Naive thymus-derived CD4-positive, alpha-beta T cell (primary cell): ENCODE measurements around the gene FBXO7. TPM values are rescaled to one million over a fixed set of nuclear protein-coding genes. Genes with fewer than 3 reads are reported as not detected.
A peak's percentile ranks its signal among the peaks of the same experiment; 100 is the strongest.

Experiments used
- ATAC-seq: fragments of 150-1000 bp; cut with Tn5 transposase; 2 replicates; pipeline ENCODE4 v1.10.0; 2021; ENCODE audit warnings: mild to moderate bottlenecking, moderate library complexity
- CTCF ChIA-PET: fragments of 350-600 bp; sonication (Branson Sonifier 250); formaldehyde crosslinking; loops from one replicate; lab custom pipeline; 2021; ENCODE audit warnings: antibody characterized with exemption; lab: Charles Lee
- POLR2A ChIA-PET: fragments of 350-600 bp; sonication (Branson Sonifier 250); formaldehyde crosslinking; loops from one replicate; lab custom pipeline; 2021; ENCODE audit warnings: antibody characterized with exemption, inconsistent platforms; lab: Charles Lee
- DNase-seq, 9 donors: peaks; one replicate each; pipeline versions ENCODE4 v3.0.0 to v3.0.0-alpha.2; 2020 to 2022; ENCODE audit warnings: mixed read lengths in 1 of 9
- H3K27ac ChIP-seq: one replicate; pipeline ENCODE4 v1.7.0; 2013; ENCODE audit warnings: mild to moderate bottlenecking, low read depth, low read length, moderate library complexity
- H3K27me3 ChIP-seq, 2 donors: one replicate each; pipeline ENCODE4 v1.7.0; 2013; ENCODE audit warnings: low read length in 2 of 2, mild to moderate bottlenecking in 2 of 2, moderate library complexity in 2 of 2; ENCODE audit not compliant: control insufficient read depth in 2 of 2, insufficient read depth in 2 of 2
- H3K36me3 ChIP-seq, 3 experiments: 1 replicate in 2 of 3; 2 replicates in 1 of 3; pipeline ENCODE4 v1.7.0; 2013; ENCODE audit warnings: low read length in 3 of 3, mild to moderate bottlenecking in 3 of 3, moderate library complexity in 1 of 3; ENCODE audit not compliant: insufficient read depth in 3 of 3, control insufficient read depth in 2 of 3
- H3K4me1 ChIP-seq, 2 donors: one replicate each; pipeline ENCODE4 v1.7.0; 2013; ENCODE audit warnings: low read length in 2 of 2, mild to moderate bottlenecking in 2 of 2, moderate library complexity in 1 of 2; ENCODE audit not compliant: control insufficient read depth in 2 of 2, insufficient read depth in 2 of 2
- H3K4me3 ChIP-seq: 2 replicates; pipeline ENCODE4 v1.7.0; 2013; ENCODE audit warnings: mild to moderate bottlenecking, low read length
- H3K9me3 ChIP-seq, 3 experiments: 1 replicate in 2 of 3; 2 replicates in 1 of 3; pipeline ENCODE4 v1.7.0; 2013; ENCODE audit warnings: low read length in 3 of 3; ENCODE audit not compliant: control insufficient read depth in 2 of 3
- H3K27ac Mint-ChIP-seq, 9 donors: one replicate each; pipeline ENCODE4 v1.8.0; 2020 to 2022; ENCODE audit warnings: mixed read lengths in 9 of 9, mild to moderate bottlenecking in 8 of 9, moderate library complexity in 5 of 9, inconsistent platforms in 2 of 9
- H3K27me3 Mint-ChIP-seq, 5 donors: one replicate each; pipeline ENCODE4 v1.8.0; 2021 to 2022; ENCODE audit warnings: mixed read lengths in 5 of 5, mild to moderate bottlenecking in 1 of 5
- H3K36me3 Mint-ChIP-seq, 5 donors: one replicate each; pipeline ENCODE4 v1.8.0; 2020 to 2022; ENCODE audit warnings: mixed read lengths in 5 of 5, mild to moderate bottlenecking in 3 of 5, inconsistent platforms in 1 of 5
- H3K4me1 Mint-ChIP-seq, 7 donors: one replicate each; pipeline ENCODE4 v1.8.0; 2020 to 2022; ENCODE audit warnings: mixed read lengths in 7 of 7, mild to moderate bottlenecking in 3 of 7, inconsistent platforms in 1 of 7
- H3K4me3 Mint-ChIP-seq, 10 donors: one replicate each; pipeline ENCODE4 v1.8.0; 2020 to 2022; ENCODE audit warnings: mild to moderate bottlenecking in 10 of 10, mixed read lengths in 10 of 10, moderate library complexity in 6 of 10, inconsistent platforms in 2 of 10
- H3K9me3 Mint-ChIP-seq, 11 donors: one replicate each; pipeline ENCODE4 v1.8.0; 2020 to 2022; ENCODE audit warnings: mixed read lengths in 11 of 11, mild to moderate bottlenecking in 4 of 11, inconsistent platforms in 1 of 11, moderate library complexity in 1 of 11
- intact Hi-C, 2 donors: fragments of 100-400 bp; cut with micrococcal nuclease; formaldehyde crosslinking; loops; one replicate each; pipeline ENCODE4 v1.15.1; 2023
- polyA plus RNA-seq, 2 donors: library from polyadenylated mRNA; unstranded; fragments of 300-500 nt; fragmentation: Illumina TruSeq; gene quantifications; one replicate each; pipeline ENCODE4 v1.2.3, GENCODE V29; 2021
- total RNA-seq, 6 experiments: library from RNA in 5 of 6; stranded (reverse) in 5 of 6; gene quantifications; 1 replicate in 5 of 6; 2 replicates in 1 of 6; pipeline ENCODE4 v1.2.3 and lab custom pipeline; 2021 to 2026

FBXO7 gene
- total and polyA plus RNA-seq, 7 experiments from 2014 or later: 86.4 to 160 (median 108) TPM

- Mint-ChIP-seq H3K36me3 (no peaks in the 10 kb centered on the region), H3K4me3 (no peak overlapping the region), H3K27me3 (peaks cover 0 to 15% (median 10%) of the 10 kb centered on the region in 5 donors), H3K9me3 (peaks cover 0 to 5% (median 0%) of the 10 kb centered on the region in 11 donors), H3K27ac (no peak overlapping the region), H3K4me1 (peaks cover 0 to 2% (median 0%) of the 10 kb centered on the region in 7 donors)
- H3K36me3 ChIP-seq: no peaks in the 10 kb centered on the region
- POLR2A ChIA-PET: no interaction called here
- H3K9me3 ChIP-seq: no peaks in the 10 kb centered on the region
- no peak for DNase-seq
- CTCF ChIA-PET: no interaction called here
- no peak for ATAC-seq
- H3K4me1 ChIP-seq: no peaks in the 10 kb centered on the region
- H3K27me3 ChIP-seq: no peaks in the 10 kb centered on the region
- no peak overlapping the region for H3K27ac ChIP-seq
- no peak overlapping the region for H3K4me3 ChIP-seq
- intact Hi-C loops: no loop called here
Observed at GRCh38 chr22:32535531-32536190, 61.0 kb downstream of the FBXO7 start.

- peaks cover 0 to 5% (median 0%) of the 10 kb centered on the region in 11 donors for H3K9me3 Mint-ChIP-seq
- no peaks in the 10 kb centered on the region for H3K36me3 ChIP-seq
- ChIA-PET POLR2A (no interaction called here), CTCF (no interaction called here)
- no peaks in the 10 kb centered on the region for H3K9me3 ChIP-seq
- no peak overlapping the region for H3K4me3 ChIP-seq
- H3K27me3 Mint-ChIP-seq: peaks cover 0 to 15% (median 10%) of the 10 kb centered on the region in 5 donors
- no peaks in the 10 kb centered on the region for H3K27me3 ChIP-seq
- no peak overlapping the region for H3K27ac ChIP-seq
- H3K36me3 Mint-ChIP-seq: no peaks in the 10 kb centered on the region
- no peak overlapping the region for H3K27ac Mint-ChIP-seq
- H3K4me1 ChIP-seq: no peaks in the 10 kb centered on the region
- H3K4me1 Mint-ChIP-seq: peaks cover 0 to 2% (median 0%) of the 10 kb centered on the region in 7 donors
- no peak for DNase-seq
- intact Hi-C loops: no loop called here
- ATAC-seq: no peak
- no peak overlapping the region for H3K4me3 Mint-ChIP-seq
Observed at GRCh38 chr22:32536352-32536751, 61.7 kb downstream of the FBXO7 start.

DNA sequence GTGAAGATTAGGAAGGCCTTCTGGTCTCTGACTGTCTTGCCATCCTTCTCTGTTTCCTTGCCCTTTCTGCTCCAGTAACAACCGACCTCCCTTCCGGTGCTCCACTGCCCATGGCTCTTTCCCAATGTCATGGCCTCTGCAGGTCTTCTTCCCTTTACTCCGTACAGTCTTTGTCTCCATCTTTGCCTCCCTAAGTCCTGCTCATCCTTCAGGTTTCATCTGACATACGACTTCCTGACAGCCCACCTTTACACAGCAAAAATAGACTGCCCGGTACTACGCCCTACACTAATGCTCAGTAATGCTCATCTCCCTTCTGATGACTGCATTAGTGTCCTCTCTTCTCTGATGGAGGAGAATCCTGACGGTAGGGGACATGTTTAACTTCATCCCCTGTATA lies 63.9 kb downstream of the FBXO7 start:
- no peak for DNase-seq
- ChIA-PET POLR2A (no interaction called here), CTCF (interaction anchor here (0.5 kb wide), 1 partner anchor 83 kb away, joined by 3 read pairs; no protein-coding TSS in a partner anchor)
- intact Hi-C loops: no loop called here
- ATAC-seq: no peak
- Histone ChIP-seq H3K4me3 (no peak overlapping the region), H3K9me3 (no peaks in the 10 kb centered on the region), H3K27ac (no peak overlapping the region), H3K27me3 (no peaks in the 10 kb centered on the region), H3K36me3 (no peaks in the 10 kb centered on the region), H3K4me1 (no peaks in the 10 kb centered on the region)
- peaks cover 0 to 11% (median 10%) of the 10 kb centered on the region in 5 donors for H3K27me3 Mint-ChIP-seq
- peaks cover 0 to 5% (median 0%) of the 10 kb centered on the region in 11 donors for H3K9me3 Mint-ChIP-seq
- H3K27ac Mint-ChIP-seq: no peak overlapping the region
- H3K4me1 Mint-ChIP-seq: peaks cover 0 to 2% (median 0%) of the 10 kb centered on the region in 7 donors
- no peak overlapping the region for H3K4me3 Mint-ChIP-seq
- H3K36me3 Mint-ChIP-seq: no peaks in the 10 kb centered on the region

GRCh38 chr22:32539631-32540421 lies 65.2 kb downstream of the FBXO7 start:
- H3K27me3 Mint-ChIP-seq: peaks cover 0 to 14% (median 5%) of the 10 kb centered on the region in 5 donors
- ChIA-PET CTCF (interaction anchor here (0.7 kb wide), 1 partner anchor 257 kb away, joined by 3 read pairs; no protein-coding TSS in a partner anchor), POLR2A (no interaction called here)
- ATAC-seq (no peak), DNase-seq (no peak)
- no peaks in the 10 kb centered on the region for H3K4me1 ChIP-seq
- H3K36me3 Mint-ChIP-seq: no peaks in the 10 kb centered on the region
- H3K27me3 ChIP-seq: no peaks in the 10 kb centered on the region
- H3K27ac Mint-ChIP-seq: no peak overlapping the region
- peaks cover 0 to 2% (median 0%) of the 10 kb centered on the region in 7 donors for H3K4me1 Mint-ChIP-seq
- H3K4me3 ChIP-seq: no peak overlapping the region
- intact Hi-C loops: no loop called here
- no peak overlapping the region for H3K4me3 Mint-ChIP-seq
- no peaks in the 10 kb centered on the region for H3K36me3 ChIP-seq
- peaks cover 0 to 5% (median 0%) of the 10 kb centered on the region in 11 donors for H3K9me3 Mint-ChIP-seq
- no peak overlapping the region for H3K27ac ChIP-seq
- no peaks in the 10 kb centered on the region for H3K9me3 ChIP-seq

GRCh38 chr22:32541481-32541880 lies 66.9 kb downstream of the FBXO7 start:
- intact Hi-C loops: no loop called here
- Mint-ChIP-seq H3K36me3 (no peaks in the 10 kb centered on the region), H3K27ac (no peak overlapping the region), H3K27me3 (peaks cover 0 to 19% (median 10%) of the 10 kb centered on the region in 5 donors), H3K4me1 (peaks cover 0 to 2% (median 0%) of the 10 kb centered on the region in 7 donors), H3K4me3 (no peak overlapping the region), H3K9me3 (peaks cover 0 to 5% (median 0%) of the 10 kb centered on the region in 11 donors)
- DNase-seq (no peak), ATAC-seq (no peak)
- H3K27me3 ChIP-seq: no peaks in the 10 kb centered on the region
- no peaks in the 10 kb centered on the region for H3K36me3 ChIP-seq
- ChIA-PET POLR2A (no interaction called here), CTCF (no interaction called here)
- H3K9me3 ChIP-seq: no peaks in the 10 kb centered on the region
- H3K27ac ChIP-seq: no peak overlapping the region
- no peaks in the 10 kb centered on the region for H3K4me1 ChIP-seq
- H3K4me3 ChIP-seq: no peak overlapping the region

- Histone ChIP-seq H3K27me3 (no peaks in the 10 kb centered on the region), H3K4me3 (no peak overlapping the region), H3K27ac (no peak overlapping the region), H3K9me3 (no peaks in the 10 kb centered on the region), H3K36me3 (no peaks in the 10 kb centered on the region), H3K4me1 (no peaks in the 10 kb centered on the region)
- POLR2A ChIA-PET: no interaction called here
- Mint-ChIP-seq H3K4me1 (peaks cover 0 to 4% (median 0%) of the 10 kb centered on the region in 7 donors), H3K27me3 (peaks cover 5 to 25% (median 15%) of the 10 kb centered on the region in 5 donors), H3K36me3 (no peaks in the 10 kb centered on the region), H3K9me3 (peaks cover 0 to 5% (median 0%) of the 10 kb centered on the region in 11 donors), H3K27ac (no peak overlapping the region), H3K4me3 (no peak overlapping the region)
- ATAC-seq (peak; percentile 12), DNase-seq (no peak)
- CTCF ChIA-PET: no interaction called here
- intact Hi-C loops: no loop called here
Observed at GRCh38 chr22:32542066-32542676, 67.6 kb downstream of the FBXO7 start.
